Mesenchymal stem cell (in vitro differentiated cells and primary cell): ENCODE results near the gene NKX2-3.

ENCODE experiments used
- DNase-seq: peaks from one replicate; pipeline ENCODE4 v3.0.0-alpha.2; 2013
- H2AFZ ChIP-seq: one replicate; pipeline ENCODE4 v1.6.1; 2013; ENCODE audit warnings: low read depth, mild to moderate bottlenecking, control low read depth, inconsistent platforms, low read length, moderate library complexity
- H2AK5ac ChIP-seq: 2 replicates; pipeline ENCODE4 v1.6.1; 2013; ENCODE audit warnings: low read length, moderate library complexity, mild to moderate bottlenecking, inconsistent platforms; ENCODE audit not compliant: severe bottlenecking
- H2BK120ac ChIP-seq: one replicate; pipeline ENCODE4 v1.6.1; 2013; ENCODE audit warnings: low read depth, mild to moderate bottlenecking, inconsistent platforms, low read length, moderate library complexity
- H2BK12ac ChIP-seq, 2 experiments: one replicate each; pipeline ENCODE4 v1.6.1; 2013; ENCODE audit warnings: inconsistent platforms in 2 of 2, low read length in 2 of 2, mild to moderate bottlenecking in 2 of 2, moderate library complexity in 2 of 2, control low read depth in 1 of 2
- H2BK15ac ChIP-seq: one replicate; pipeline ENCODE4 v1.6.1; 2013; ENCODE audit warnings: mild to moderate bottlenecking, low read depth, inconsistent platforms; ENCODE audit not compliant: poor library complexity, severe bottlenecking
- H2BK5ac ChIP-seq: 2 replicates; pipeline ENCODE4 v1.6.1; 2013; ENCODE audit warnings: low read depth, mild to moderate bottlenecking, low read length, control low read depth, inconsistent platforms; ENCODE audit not compliant: poor library complexity, severe bottlenecking
- H3K14ac ChIP-seq, 2 experiments: one replicate each; pipeline ENCODE4 v1.6.1; 2013; ENCODE audit warnings: inconsistent platforms in 2 of 2, low read length in 2 of 2, control low read depth in 1 of 2, mild to moderate bottlenecking in 1 of 2, moderate library complexity in 1 of 2
- H3K18ac ChIP-seq, 2 experiments: one replicate each; pipeline ENCODE4 v1.6.1; 2013; ENCODE audit warnings: inconsistent platforms in 2 of 2, low read length in 2 of 2, control low read depth in 1 of 2, low read depth in 1 of 2, mild to moderate bottlenecking in 1 of 2
- H3K23ac ChIP-seq, 2 experiments: one replicate each; pipeline ENCODE4 v1.6.1; 2013; ENCODE audit warnings: inconsistent platforms in 2 of 2, low read length in 2 of 2, mild to moderate bottlenecking in 2 of 2, moderate library complexity in 2 of 2, control low read depth in 1 of 2
- H3K27ac ChIP-seq: 2 replicates; pipeline ENCODE4 v1.5.1; 2013; ENCODE audit warnings: mild to moderate bottlenecking, moderate library complexity, low read length, control low read depth, inconsistent platforms; ENCODE audit not compliant: poor library complexity, severe bottlenecking
- H3K27me3 ChIP-seq, 2 experiments: 2 replicates each; pipeline versions ENCODE4 v1.6.1 to v1.7.0; 2013; ENCODE audit warnings: low read length in 2 of 2, mild to moderate bottlenecking in 2 of 2, moderate library complexity in 2 of 2, control low read depth in 1 of 2, inconsistent platforms in 1 of 2; ENCODE audit not compliant: control insufficient read depth in 1 of 2, insufficient read depth in 1 of 2
- H3K36me3 ChIP-seq, 2 experiments: 2 replicates each; pipeline versions ENCODE4 v1.6.1 to v1.7.0; 2013; ENCODE audit warnings: low read length in 2 of 2, control low read depth in 1 of 2, inconsistent platforms in 1 of 2, low read depth in 1 of 2, mild to moderate bottlenecking in 1 of 2; ENCODE audit not compliant: insufficient read depth in 2 of 2, control insufficient read depth in 1 of 2
- H3K4ac ChIP-seq, 2 experiments: one replicate each; pipeline ENCODE4 v1.6.1; 2013; ENCODE audit warnings: inconsistent platforms in 2 of 2, low read length in 2 of 2, mild to moderate bottlenecking in 2 of 2, moderate library complexity in 2 of 2, control low read depth in 1 of 2, low read depth in 1 of 2
- H3K4me1 ChIP-seq: 2 replicates; pipeline ENCODE4 v1.6.1; 2013; ENCODE audit warnings: low read depth, low read length, control low read depth; ENCODE audit not compliant: control insufficient read depth, insufficient read depth
- H3K4me2 ChIP-seq: 2 replicates; pipeline ENCODE4 v1.6.1; 2013; ENCODE audit warnings: low read length, mild to moderate bottlenecking, inconsistent platforms; ENCODE audit not compliant: poor library complexity, severe bottlenecking
- H3K4me3 ChIP-seq, 2 experiments: 2 replicates each; pipeline versions ENCODE4 v1.5.1 to v1.7.0; 2013; ENCODE audit warnings: low read length in 2 of 2, mild to moderate bottlenecking in 2 of 2, control low read depth in 1 of 2, low read depth in 1 of 2; ENCODE audit not compliant: insufficient read depth in 1 of 2
- H3K79me1 ChIP-seq: replicated peaks from 2 replicates; pipeline ENCODE4 v1.6.1; 2013; ENCODE audit warnings: mild to moderate bottlenecking, control low read depth, low read length, inconsistent platforms; ENCODE audit not compliant: poor library complexity, severe bottlenecking
- H3K9ac ChIP-seq: 2 replicates; pipeline ENCODE4 v1.7.0; 2013; ENCODE audit warnings: mild to moderate bottlenecking, low read length, moderate library complexity
- H3K9me3 ChIP-seq: 2 replicates; pipeline ENCODE4 v1.7.0; 2013; ENCODE audit warnings: mild to moderate bottlenecking, low read length; ENCODE audit not compliant: control insufficient read depth
- H4K8ac ChIP-seq: one replicate; pipeline ENCODE4 v1.6.1; 2013; ENCODE audit warnings: inconsistent platforms, mild to moderate bottlenecking, low read length, moderate library complexity
- H4K91ac ChIP-seq: one replicate; pipeline ENCODE4 v1.6.1; 2013; ENCODE audit warnings: mild to moderate bottlenecking, low read length, inconsistent platforms
- WGBS: methylation state at CpG from one replicate; pipeline ENCODE4 v1.1.7; 2013; ENCODE audit warnings: mixed read lengths; 5-methylcytosine and 5-hydroxymethylcytosine counted together

Gene NKX2-3

DNA sequence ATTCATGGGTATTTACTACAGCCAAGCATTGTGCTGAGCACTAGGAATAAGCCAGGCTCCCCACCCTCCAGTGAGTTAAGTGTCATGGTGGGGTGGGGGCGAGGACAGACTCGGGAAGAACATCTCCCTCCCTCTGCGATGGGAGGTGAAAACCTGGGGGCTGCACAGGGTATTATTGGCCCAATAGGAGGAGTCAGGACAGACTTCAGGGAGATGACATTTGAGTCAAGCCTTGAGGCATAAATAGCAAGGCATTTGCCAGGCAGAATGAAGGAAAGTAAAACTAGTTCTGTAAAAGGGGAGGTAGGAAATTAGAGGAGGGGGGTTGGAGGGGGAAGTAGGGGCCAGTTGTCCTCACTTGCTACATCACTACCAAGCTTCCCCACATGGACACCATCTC lies 18.9 kb downstream of the NKX2-3 start:
- Histone ChIP-seq H3K9me3 (no peaks in the 10 kb centered on the region), H3K4me1 (no peaks in the 10 kb centered on the region), H2BK12ac (peak overlapping the region; percentile 85 to 98), H2BK120ac (peak overlapping the region; percentile 98), H3K14ac (no peak overlapping the region), H2AFZ (no peak overlapping the region), H3K4ac (peak overlapping the region; percentile 47 to 98), H3K36me3 (no peaks in the 10 kb centered on the region), H2BK5ac (no peak overlapping the region), H2AK5ac (no peak overlapping the region), H4K91ac (peak overlapping the region; percentile 89), H2BK15ac (no peak overlapping the region), H3K79me1 (no peaks in the 10 kb centered on the region), H3K4me2 (no peak overlapping the region), H3K4me3 (peak overlapping the region in 1 of 2 experiments; percentile 1), H3K27me3 (peaks cover 71 to 77% of the 10 kb centered on the region in 2 experiments), H3K18ac (peak overlapping the region; percentile 84 to 96), H3K9ac (no peak overlapping the region), H3K23ac (no peak overlapping the region), H4K8ac (peak overlapping the region; percentile 98), H3K27ac (no peak overlapping the region)
- peak; percentile 57 for DNase-seq
- WGBS: 34% methylated on average over 3 of the region's 3 CpGs

DNA sequence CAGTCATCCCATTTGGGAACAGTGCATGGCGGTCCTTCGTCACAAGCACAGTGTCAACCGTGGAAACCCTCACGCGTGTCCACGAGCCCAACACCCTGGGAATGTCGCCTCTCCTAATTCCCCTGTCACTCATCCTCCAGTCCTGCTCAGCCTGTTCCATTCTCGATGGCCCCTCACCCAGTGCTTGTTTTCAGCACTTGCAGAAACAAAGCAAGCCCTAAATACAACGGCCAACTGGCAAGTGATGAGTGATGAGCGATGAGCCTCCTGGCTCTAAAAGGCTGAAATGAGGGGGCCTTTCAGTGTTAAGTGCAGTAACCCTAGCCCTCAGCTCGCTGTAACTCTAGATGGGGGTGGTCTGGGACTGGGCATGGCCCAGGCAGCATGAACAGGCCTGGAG lies 22.6 kb downstream of the NKX2-3 start:
- H3K79me1 ChIP-seq: no peaks in the 10 kb centered on the region
- H2BK12ac ChIP-seq: peak overlapping the region in 1 of 2 experiments; percentile 80
- peak overlapping the region in 1 of 2 experiments; percentile 78 for H3K18ac ChIP-seq
- H2AFZ ChIP-seq: no peak overlapping the region
- peak overlapping the region in 1 of 2 experiments; percentile 12 for H3K14ac ChIP-seq
- no peaks in the 10 kb centered on the region for H3K9me3 ChIP-seq
- no peak overlapping the region for H3K9ac ChIP-seq
- H3K4me2 ChIP-seq: no peak overlapping the region
- H2AK5ac ChIP-seq: no peak overlapping the region
- H3K27ac ChIP-seq: no peak overlapping the region
- 80% methylated on average over 10 of the region's 11 CpGs for WGBS
- peaks cover 55 to 67% of the 10 kb centered on the region in 2 experiments for H3K27me3 ChIP-seq
- H3K36me3 ChIP-seq: no peaks in the 10 kb centered on the region
- H4K91ac ChIP-seq: peak overlapping the region; percentile 37
- H2BK120ac ChIP-seq: no peak overlapping the region
- H4K8ac ChIP-seq: peak overlapping the region; percentile 76
- no peak overlapping the region for H3K4ac ChIP-seq
- no peak overlapping the region for H2BK5ac ChIP-seq
- no peaks in the 10 kb centered on the region for H3K4me1 ChIP-seq
- H3K4me3 ChIP-seq: no peak overlapping the region
- H3K23ac ChIP-seq: peak overlapping the region in 1 of 2 experiments; percentile 64
- no peak for DNase-seq
- peak overlapping the region; percentile 60 for H2BK15ac ChIP-seq

DNA sequence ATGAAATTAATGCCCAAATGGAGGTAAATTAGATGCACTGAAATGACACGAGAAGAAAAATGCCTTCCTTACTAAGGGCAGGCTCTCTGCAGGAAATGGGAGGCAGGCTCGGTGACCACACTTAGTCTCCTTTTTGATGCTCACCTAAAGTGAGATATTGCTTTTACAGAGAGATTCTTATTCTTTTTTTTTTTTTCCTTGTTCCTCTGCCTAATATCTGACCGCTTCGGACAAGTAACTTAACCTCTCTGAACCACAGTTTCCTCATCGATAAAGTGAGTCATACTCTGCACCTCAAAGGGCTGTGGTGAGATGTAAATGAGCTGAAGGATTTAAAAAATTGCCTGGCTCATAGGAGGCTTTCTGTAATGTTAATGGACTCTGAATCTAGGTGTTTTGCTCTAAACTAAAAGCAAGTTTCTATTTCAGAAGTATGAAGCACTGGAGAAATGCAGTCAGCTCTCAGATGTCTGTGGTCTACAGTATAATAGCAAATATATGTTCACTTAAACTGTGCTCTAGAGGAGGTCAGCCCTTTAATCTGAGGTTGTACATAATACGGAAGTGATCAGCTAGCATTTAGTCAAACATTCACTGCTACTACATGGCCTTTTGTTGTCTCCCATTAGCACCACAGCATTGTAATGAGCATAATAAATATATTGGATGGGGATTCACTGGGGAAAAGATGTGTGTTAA lies 23.2 kb downstream of the NKX2-3 start:
- Histone ChIP-seq H3K14ac (no peak overlapping the region), H4K8ac (no peak overlapping the region), H3K4ac (no peak overlapping the region), H3K27ac (no peak overlapping the region), H2AK5ac (no peak overlapping the region), H3K36me3 (no peaks in the 10 kb centered on the region), H3K9ac (no peak overlapping the region), H3K23ac (no peak overlapping the region), H3K9me3 (no peaks in the 10 kb centered on the region), H4K91ac (no peak overlapping the region), H2BK5ac (no peak overlapping the region), H2AFZ (no peak overlapping the region), H3K4me1 (no peaks in the 10 kb centered on the region), H3K18ac (no peak overlapping the region), H2BK120ac (no peak overlapping the region), H3K27me3 (peaks cover 55 to 63% of the 10 kb centered on the region in 2 experiments), H3K4me2 (no peak overlapping the region), H3K79me1 (no peaks in the 10 kb centered on the region), H2BK15ac (no peak overlapping the region), H3K4me3 (no peak overlapping the region), H2BK12ac (peak overlapping the region in 1 of 2 experiments; percentile 80)
- WGBS: 45% methylated on average over 2 of the region's 6 CpGs
- peak; percentile 54 for DNase-seq

DNA sequence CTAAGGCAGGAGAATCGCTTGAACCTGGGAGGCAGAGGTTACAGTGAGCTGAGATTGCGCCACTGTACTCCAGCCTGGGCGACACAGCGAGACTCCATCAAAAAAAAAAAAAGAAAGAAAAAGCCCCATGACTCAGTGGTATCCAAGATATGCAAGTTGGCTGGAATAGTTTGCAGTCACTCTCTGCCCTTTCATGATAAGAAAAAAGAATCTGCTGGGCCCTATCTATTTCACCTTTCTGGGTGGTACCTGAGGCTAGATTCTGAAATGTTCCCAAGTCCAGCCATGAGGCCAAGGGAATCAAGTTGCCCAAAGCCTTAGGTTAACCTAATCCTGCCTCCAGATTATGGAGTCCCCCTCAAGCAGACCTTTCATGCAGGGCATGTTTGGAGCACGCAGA lies 24.3 kb downstream of the NKX2-3 start:
- Histone ChIP-seq H3K36me3 (no peaks in the 10 kb centered on the region), H3K9ac (no peak overlapping the region), H3K27ac (no peak overlapping the region), H2BK5ac (no peak overlapping the region), H3K4me3 (no peak overlapping the region), H3K4me2 (no peak overlapping the region), H4K91ac (no peak overlapping the region), H3K9me3 (no peaks in the 10 kb centered on the region), H2BK12ac (no peak overlapping the region), H2BK120ac (no peak overlapping the region), H3K79me1 (no peaks in the 10 kb centered on the region), H3K23ac (no peak overlapping the region), H2AK5ac (no peak overlapping the region), H3K4ac (no peak overlapping the region), H3K14ac (no peak overlapping the region), H3K27me3 (peaks cover 50 to 66% of the 10 kb centered on the region in 2 experiments), H3K18ac (no peak overlapping the region), H2AFZ (no peak overlapping the region), H2BK15ac (no peak overlapping the region), H4K8ac (no peak overlapping the region), H3K4me1 (no peaks in the 10 kb centered on the region)
- WGBS: 98% methylated on average over 3 of the region's 5 CpGs
- no peak for DNase-seq
